ENCODE measurements around the gene SLC34A1.

The SLC34A1 gene

GRCh38 chr5:177440211-177440989 is 56.2 kb downstream of the SLC34A1 start:
- in situ Hi-C loops (cut with HindIII; ENCODE audit: low pct_unique_long_range_greater_than_20kb, low sequenced_read_pairs) = no loop called here
- TF ChIP-seq JUND (IDR thresholded peaks at IDR 0.05; ENCODE audit: low read depth) = no peak

GRCh38 chr5:177440990-177441780 is 57.0 kb downstream of the SLC34A1 start:
- no peak for DNase-seq (ENCODE audit: low read depth in 1 of 2, low spot score in 1 of 2)
- TF ChIP-seq JUND (IDR thresholded peaks at IDR 0.05; ENCODE audit: low read depth) = no peak
- in situ Hi-C loops (cut with HindIII; ENCODE audit: low pct_unique_long_range_greater_than_20kb, low sequenced_read_pairs) = no loop called here

More at GRCh38 chr5:177440211-177440989, 56.2 kb downstream of the SLC34A1 start:
- DNase-seq (ENCODE audit: low read depth in 1 of 2, low spot score in 1 of 2) = no peak

GRCh38 chr5:177442066-177442826 is 58.0 kb downstream of the SLC34A1 start:
- in situ Hi-C loops (cut with HindIII; ENCODE audit: low pct_unique_long_range_greater_than_20kb, low sequenced_read_pairs) = no loop called here

GRCh38 chr5:177443144-177443983 is 59.1 kb downstream of the SLC34A1 start:
- no peak for TF ChIP-seq JUND (IDR thresholded peaks at IDR 0.05; ENCODE audit: low read depth)
- DNase-seq (ENCODE audit: low read depth in 1 of 2, low spot score in 1 of 2) = no peak
- in situ Hi-C loops (cut with HindIII; ENCODE audit: low pct_unique_long_range_greater_than_20kb, low sequenced_read_pairs) = no loop called here

More at GRCh38 chr5:177442066-177442826, 58.0 kb downstream of the SLC34A1 start:
- no peak for DNase-seq (ENCODE audit: low read depth in 1 of 2, low spot score in 1 of 2)
- TF ChIP-seq JUND (IDR thresholded peaks at IDR 0.05; ENCODE audit: low read depth) = no peak

GRCh38 chr5:177444106-177445051 is 60.1 kb downstream of the SLC34A1 start:
- in situ Hi-C loops (cut with HindIII; ENCODE audit: low pct_unique_long_range_greater_than_20kb, low sequenced_read_pairs) = no loop called here
- no peak for DNase-seq (ENCODE audit: low read depth in 1 of 2, low spot score in 1 of 2)
- TF ChIP-seq JUND (IDR thresholded peaks at IDR 0.05; ENCODE audit: low read depth) = no peak

GRCh38 chr5:177445052-177445916 is 61.0 kb downstream of the SLC34A1 start:
- DNase-seq (ENCODE audit: low read depth in 1 of 2, low spot score in 1 of 2) = no peak
- in situ Hi-C loops (cut with HindIII; ENCODE audit: low pct_unique_long_range_greater_than_20kb, low sequenced_read_pairs) = no loop called here
- TF ChIP-seq JUND (IDR thresholded peaks at IDR 0.05; ENCODE audit: low read depth) = no peak

- in situ Hi-C loops (cut with HindIII; ENCODE audit: low pct_unique_long_range_greater_than_20kb, low sequenced_read_pairs) = no loop called here
- no peak for DNase-seq (ENCODE audit: low read depth in 1 of 2, low spot score in 1 of 2)
Observed at GRCh38 chr5:177445917-177446199, 61.6 kb downstream of the SLC34A1 start.

GRCh38 chr5:177446200-177447065 is 62.2 kb downstream of the SLC34A1 start, which contains the start of gene PRR7:
Gene PRR7 (plus strand): TSS chr5:177446814. CDS start chr5:177455068, 8,254 bp downstream.
- peak; percentile 82 to 91 for DNase-seq (ENCODE audit: low read depth in 1 of 2, low spot score in 1 of 2)
- in situ Hi-C loops (cut with HindIII; ENCODE audit: low pct_unique_long_range_greater_than_20kb, low sequenced_read_pairs) = no loop called here
- no peak for TF ChIP-seq JUND (IDR thresholded peaks at IDR 0.05; ENCODE audit: low read depth)

More at GRCh38 chr5:177445917-177446199, 61.6 kb downstream of the SLC34A1 start:
- no peak for TF ChIP-seq JUND (IDR thresholded peaks at IDR 0.05; ENCODE audit: low read depth)

GRCh38 chr5:177447066-177447610 is 62.9 kb downstream of the SLC34A1 start:
- TF ChIP-seq JUND (IDR thresholded peaks at IDR 0.05; ENCODE audit: low read depth) = no peak
- in situ Hi-C loops (cut with HindIII; ENCODE audit: low pct_unique_long_range_greater_than_20kb, low sequenced_read_pairs) = no loop called here
- DNase-seq (ENCODE audit: low read depth in 1 of 2, low spot score in 1 of 2) = peak; percentile 64 to 68

Data from T47D (cell line).